Endothelial cell of umbilical vein (primary cell): ENCODE data around the gene FHDC1. TPM values are rescaled to one million over a fixed set of nuclear protein-coding genes. Genes with fewer than 3 reads are reported as not detected.

ENCODE experiments used
- BruUV-seq: library from RNA; stranded (reverse); fragments of 400-500 nt; replicated peaks from 2 replicates; lab custom pipeline; 2021; lab: Mats Ljungman, UMichigan
- CTCF ChIA-PET: fragments of 300-600, 350-600 bp; sonication (Branson Sonifier 250); formaldehyde crosslinking; loops from one replicate; lab custom pipeline; 2021; ENCODE audit warnings: antibody characterized with exemption, inconsistent platforms; lab: Charles Lee
- POLR2A ChIA-PET: fragments of 300-600, 350-600 bp; sonication (Branson Sonifier 250); formaldehyde crosslinking; loops from one replicate; lab custom pipeline; 2021; ENCODE audit warnings: antibody characterized with exemption, inconsistent platforms; lab: Charles Lee
- DNase-seq: peaks from one replicate; pipeline ENCODE4 v3.0.0-alpha.2; 2011; ENCODE audit warnings: low read depth, low spot score
- FAIRE-seq: peaks from 2 replicates; lab custom pipeline; 2011; peaks lifted over from hg19 to GRCh38; lab: Jason Lieb, UNC
- H2AFZ ChIP-seq: 2 replicates; pipeline ENCODE4 v1.6.0; 2012; ENCODE audit warnings: low read depth, low read length, control low read depth, inconsistent platforms
- H3K27ac ChIP-seq: 2 replicates; pipeline ENCODE4 v1.5.1; 2011; ENCODE audit warnings: low read depth, mild to moderate bottlenecking, control low read depth, low read length, moderate library complexity; ENCODE audit not compliant: insufficient read depth
- H3K27me3 ChIP-seq, 2 experiments: 2 replicates each; pipeline versions ENCODE4 v1.6.0 to v1.6.1; 2011; ENCODE audit warnings: low read length in 2 of 2, mixed read lengths in 1 of 2; ENCODE audit not compliant: control insufficient read depth in 2 of 2, insufficient read depth in 2 of 2
- H3K36me3 ChIP-seq, 2 experiments: 2 replicates in 1 of 2; 3 replicates in 1 of 2; pipeline ENCODE4 v1.5.1; 2011; ENCODE audit warnings: low read length in 2 of 2, mild to moderate bottlenecking in 1 of 2, moderate library complexity in 1 of 2; ENCODE audit not compliant: control insufficient read depth in 2 of 2, insufficient read depth in 2 of 2; ENCODE audit errors: extremely low read depth in 1 of 2
- H3K4me1 ChIP-seq: 3 replicates; pipeline ENCODE4 v1.5.1; 2011; ENCODE audit warnings: mild to moderate bottlenecking, low read length; ENCODE audit not compliant: control insufficient read depth, insufficient read depth; ENCODE audit errors: extremely low read depth
- H3K4me2 ChIP-seq: 2 replicates; pipeline ENCODE4 v1.6.1; 2011; ENCODE audit warnings: low read length, control low read depth, mixed read lengths; ENCODE audit not compliant: insufficient read depth
- H3K4me3 ChIP-seq, 3 experiments: fragments of 200-600 bp in 1 of 3; sonication (generic), shearing (Covaris generic) in 1 of 3; replicated peaks in 1 of 3; 2 replicates each; pipeline ENCODE4 v1.5.1; 2011 to 2016; ENCODE audit warnings: control low read depth in 3 of 3, low read length in 3 of 3, mild to moderate bottlenecking in 2 of 3, inconsistent platforms in 1 of 3, low read depth in 1 of 3, moderate library complexity in 1 of 3; ENCODE audit not compliant: insufficient read depth in 1 of 3
- H3K79me2 ChIP-seq: 2 replicates; pipeline ENCODE4 v1.6.0; 2012; ENCODE audit warnings: low read length, inconsistent platforms; ENCODE audit not compliant: control insufficient read depth, insufficient read depth
- H3K9ac ChIP-seq: replicated peaks from 2 replicates; pipeline ENCODE3; 2011; ENCODE audit warnings: low read length, control low read depth; ENCODE audit not compliant: insufficient read depth; ENCODE audit errors: extremely low read depth
- H3K9me1 ChIP-seq: replicated peaks from 3 replicates; pipeline ENCODE4 v1.6.0; 2011; ENCODE audit warnings: mild to moderate bottlenecking, low read length; ENCODE audit not compliant: control insufficient read depth, insufficient read depth; ENCODE audit errors: extremely low read depth
- H3K9me3 ChIP-seq: replicated peaks from 2 replicates; pipeline ENCODE4 v1.5.1; 2012; ENCODE audit warnings: low read length, inconsistent platforms; ENCODE audit not compliant: control insufficient read depth, insufficient read depth
- H4K20me1 ChIP-seq: replicated peaks from 2 replicates; pipeline ENCODE3; 2011; ENCODE audit warnings: mild to moderate bottlenecking, low read length; ENCODE audit not compliant: control insufficient read depth, insufficient read depth; ENCODE audit errors: extremely low read depth
- CTCF ChIP-seq, 2 donors: IDR thresholded peaks; 1 replicate in 1 of 2; 2 replicates in 1 of 2; pipeline ENCODE4 v1.5.1; 2011; ENCODE audit warnings: low read length in 2 of 2, mild to moderate bottlenecking in 2 of 2, moderate library complexity in 2 of 2, control low read depth in 1 of 2, inconsistent platforms in 1 of 2, low read depth in 1 of 2; ENCODE audit not compliant: insufficient read depth in 1 of 2; ENCODE audit errors: extremely low read depth in 1 of 2
- EZH2 ChIP-seq: IDR thresholded peaks from 2 replicates; pipeline ENCODE4 v1.6.1; 2012; ENCODE audit warnings: borderline replicate concordance, low read depth, mild to moderate bottlenecking, moderate library complexity, low read length, inconsistent platforms; ENCODE audit not compliant: severe bottlenecking
- FOS ChIP-seq: IDR thresholded peaks from 2 replicates; pipeline ENCODE4 v1.6.1; 2011; ENCODE audit warnings: mild to moderate bottlenecking, low read length, moderate library complexity, borderline replicate concordance; ENCODE audit not compliant: insufficient read depth
- GATA2 ChIP-seq: IDR thresholded peaks from 2 replicates; pipeline ENCODE4 v1.7.0; 2011; ENCODE audit warnings: low read depth, mild to moderate bottlenecking, moderate library complexity, mixed read lengths, low read length; ENCODE audit not compliant: insufficient read length, insufficient read depth
- JUN ChIP-seq: IDR thresholded peaks from 2 replicates; pipeline ENCODE4 v1.6.1; 2011; ENCODE audit warnings: borderline replicate concordance, low read depth; ENCODE audit not compliant: insufficient read length, insufficient read depth
- MAX ChIP-seq: IDR thresholded peaks from 2 replicates; pipeline ENCODE4 v1.6.1; 2011; ENCODE audit not compliant: insufficient read depth, insufficient read length
- MYC ChIP-seq: IDR thresholded peaks from one replicate; pipeline ENCODE4 v1.6.1; 2011; ENCODE audit warnings: mild to moderate bottlenecking, low read depth, low read length
- POLR2A ChIP-seq: IDR thresholded peaks from 2 replicates; pipeline ENCODE4 v1.6.1; 2012; ENCODE audit warnings: low read depth, mild to moderate bottlenecking, control low read depth, low read length
- POLR2AphosphoS5 ChIP-seq: IDR thresholded peaks from 2 replicates; pipeline ENCODE4 v1.6.1; 2012; ENCODE audit warnings: low read depth, mild to moderate bottlenecking, control low read depth, low read length, moderate library complexity; ENCODE audit not compliant: insufficient read depth
- dilution Hi-C: fragments of 300-500 bp; cut with MboI; formaldehyde crosslinking; loops from one replicate; pipeline ENCODE4 v1.15.0; 2019; ENCODE audit warnings: low sequenced_read_pairs; ENCODE audit not compliant: extremely low pct_ligation_motif_present
- intact Hi-C: fragments of 100-400 bp; cut with micrococcal nuclease; formaldehyde crosslinking; loops from one replicate; pipeline ENCODE4 v1.10.0; 2022
- polyA plus RNA-seq, 4 experiments: library from polyadenylated mRNA; depleted of rRNA in 3 of 4; stranded (reverse) in 3 of 4; unstranded in 1 of 4; fragments of >200 nt; gene quantifications; 2 replicates each; pipeline versions ENCODE4 v1.2.1 to v1.2.3, GENCODE V29; 2011 to 2012; ENCODE audit warnings: missing spikeins in 1 of 4
- total RNA-seq: library from RNA; stranded (reverse); gene quantifications from 2 replicates; pipeline ENCODE4 v1.2.3, GENCODE V29; 2021

The FHDC1 gene
- total and polyA plus RNA-seq, 2 donors (not counting 3 experiments of a cell fraction or from before 2014, with no cell fraction given) = 0.03 to 0.18 TPM

- Histone ChIP-seq H3K79me2 (no peaks in the 10 kb centered on the region), H3K4me3 (no peak overlapping the region), H3K9ac (no peak overlapping the region), H4K20me1 (no peaks in the 10 kb centered on the region), H3K9me1 (no peaks in the 10 kb centered on the region), H3K27ac (no peak overlapping the region), H3K27me3 (peaks cover 0 to 2% of the 10 kb centered on the region in 2 experiments), H3K36me3 (no peaks in the 10 kb centered on the region), H3K4me1 (no peaks in the 10 kb centered on the region), H3K4me2 (no peak overlapping the region), H2AFZ (no peak overlapping the region), H3K9me3 (no peaks in the 10 kb centered on the region)
- ChIA-PET POLR2A (no interaction called here), CTCF (no interaction called here)
- TF ChIP-seq MAX = no peak
- TF ChIP-seq CTCF (IDR thresholded peaks at IDR 0.05; ENCODE audit: extremely low read depth in 1 of 2, insufficient read depth in 1 of 2, low read depth in 1 of 2, low read length in 2 of 2) = no peak
- TF ChIP-seq POLR2AphosphoS5 = no peak
- TF ChIP-seq FOS = no peak
- no peak for TF ChIP-seq EZH2
- no peak for TF ChIP-seq GATA2
- TF ChIP-seq MYC = no peak
- no peak for TF ChIP-seq POLR2A
- TF ChIP-seq JUN = no peak
- FAIRE-seq (no peak), DNase-seq (no peak)
- dilution Hi-C loops (no loop called here), intact Hi-C loops (no loop called here)
- BruUV-seq = no TSS peak
These were observed 89.3 kb downstream of the FHDC1 start for GRCh38 chr4:153025406-153025805.
